ENCODE data around the gene SASH3.

DNA sequence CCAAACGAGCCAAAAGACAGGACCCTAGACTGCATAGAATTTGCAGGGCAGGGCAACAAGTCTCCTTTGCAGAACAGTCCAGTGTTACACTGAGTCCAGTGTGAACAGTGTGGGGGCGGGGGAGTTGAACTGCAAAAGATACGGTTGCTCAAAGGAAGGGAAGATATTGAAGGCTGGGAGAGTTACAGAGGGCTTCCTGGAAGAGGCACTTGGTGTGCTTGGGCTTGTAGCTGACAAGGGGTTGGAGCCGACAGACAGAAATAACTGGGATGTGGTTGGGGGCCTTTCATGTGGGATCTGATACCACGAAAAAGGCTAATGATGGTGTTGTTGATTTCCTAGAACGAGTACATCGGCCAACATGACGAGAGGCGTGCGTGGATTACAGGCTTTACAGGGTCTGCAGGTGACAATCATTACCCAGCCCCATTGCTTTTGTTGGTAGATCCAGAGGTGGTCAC, 34.9 kb upstream of the SASH3 start:
- TF ChIP-seq CTCF (IDR thresholded peaks at IDR 0.05) (no peak), EZH2 (IDR thresholded peaks at IDR 0.05; ENCODE audit: borderline replicate concordance, insufficient read depth, low read depth, low read length, poor library complexity, severe bottlenecking) (no peak)
